GM20000 (cell line): ENCODE data around the gene KCNJ11.

ENCODE experiments used
- DNase-seq: peaks from one replicate; pipeline ENCODE4 v3.0.0; 2012; ENCODE audit warnings: low spot score
- CTCF ChIP-seq: IDR thresholded peaks from 2 replicates; pipeline ENCODE4 v1.5.1; 2012; ENCODE audit warnings: mild to moderate bottlenecking, control low read depth; ENCODE audit errors: extremely low read depth, missing control alignments

KCNJ11 gene

GRCh38 chr11:17408641-17409040 is 20.2 kb upstream of the KCNJ11 start:
- DNase-seq, result no peak

GRCh38 chr11:17408026-17408425 is 19.6 kb upstream of the KCNJ11 start:
- no peak for DNase-seq
- TF ChIP-seq CTCF, result no peak

More at GRCh38 chr11:17408641-17409040, 20.2 kb upstream of the KCNJ11 start:
- no peak for TF ChIP-seq CTCF

GRCh38 chr11:17407575-17407974 is 19.1 kb upstream of the KCNJ11 start:
- no peak for DNase-seq
- no peak for TF ChIP-seq CTCF

- DNase-seq, result no peak
- no peak for TF ChIP-seq CTCF
Observed at GRCh38 chr11:17406818-17407149, 18.3 kb upstream of the KCNJ11 start.

- no peak for DNase-seq
- no peak for TF ChIP-seq CTCF
Observed at GRCh38 chr11:17406082-17406817, 17.8 kb upstream of the KCNJ11 start.

- no peak for TF ChIP-seq CTCF
Observed at GRCh38 chr11:17405232-17406005, 17.0 kb upstream of the KCNJ11 start.

GRCh38 chr11:17403980-17404759 is 15.7 kb upstream of the KCNJ11 start:
- TF ChIP-seq CTCF, result no peak
- DNase-seq, result no peak

More at GRCh38 chr11:17405232-17406005, 17.0 kb upstream of the KCNJ11 start:
- DNase-seq, result no peak
